GM18502 (cell line): ENCODE data around the gene FBF1.

Experiments used
- ATAC-seq: cut with Tn5 transposase; IDR thresholded peaks from one replicate; pipeline ENCODE4 v1.9.1; 2021; ENCODE audit warnings: mild to moderate bottlenecking; ENCODE audit not compliant: unreplicated experiment, poor library complexity

The FBF1 gene

DNA sequence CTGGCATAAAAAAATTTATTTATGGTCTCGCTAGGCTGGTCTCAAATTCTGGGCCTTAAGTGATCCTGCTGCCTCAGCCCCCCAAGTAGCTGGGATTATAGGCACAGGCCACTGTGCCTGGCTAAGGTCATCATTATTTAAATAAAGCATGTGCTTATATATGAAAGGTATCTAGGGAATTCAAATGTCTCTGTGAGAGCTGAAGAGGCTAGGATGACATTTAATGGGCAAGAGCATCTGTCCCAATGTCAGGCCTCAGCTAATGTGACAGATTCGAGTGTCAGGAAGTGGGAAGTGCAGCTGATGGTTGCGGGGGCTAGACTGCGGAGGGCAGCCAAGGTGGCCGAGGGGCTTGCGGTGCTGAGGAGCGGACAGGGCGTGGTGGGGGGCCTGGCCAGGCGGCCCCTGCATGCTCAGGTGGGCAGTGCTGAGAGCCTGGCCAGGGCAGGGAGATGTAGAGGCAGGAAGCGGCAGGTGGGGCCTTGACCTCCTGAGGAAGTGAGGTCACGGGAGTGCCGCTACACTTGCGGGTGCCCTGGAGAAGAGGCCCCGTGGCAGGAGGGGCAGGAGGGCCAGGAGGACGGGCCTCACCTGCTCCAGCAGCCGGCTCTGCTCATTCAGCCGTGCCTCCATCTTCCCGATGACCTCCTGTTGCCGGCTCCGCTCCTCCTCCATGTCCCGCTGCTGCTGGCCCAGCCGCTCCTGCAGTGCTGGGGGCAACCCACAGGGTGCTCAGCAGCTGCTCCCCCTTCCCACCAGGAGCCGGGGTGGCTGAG lies 23.5 kb downstream of the FBF1 start:
- no peak for ATAC-seq

- ATAC-seq, result no peak
These were observed 25.6 kb downstream of the FBF1 start for GRCh38 chr17:75915268-75915667.

- no peak for ATAC-seq
These were observed 26.1 kb downstream of the FBF1 start for GRCh38 chr17:75914643-75915267.

- ATAC-seq, result no peak
These were observed 27.2 kb downstream of the FBF1 start for GRCh38 chr17:75913537-75914210.

DNA sequence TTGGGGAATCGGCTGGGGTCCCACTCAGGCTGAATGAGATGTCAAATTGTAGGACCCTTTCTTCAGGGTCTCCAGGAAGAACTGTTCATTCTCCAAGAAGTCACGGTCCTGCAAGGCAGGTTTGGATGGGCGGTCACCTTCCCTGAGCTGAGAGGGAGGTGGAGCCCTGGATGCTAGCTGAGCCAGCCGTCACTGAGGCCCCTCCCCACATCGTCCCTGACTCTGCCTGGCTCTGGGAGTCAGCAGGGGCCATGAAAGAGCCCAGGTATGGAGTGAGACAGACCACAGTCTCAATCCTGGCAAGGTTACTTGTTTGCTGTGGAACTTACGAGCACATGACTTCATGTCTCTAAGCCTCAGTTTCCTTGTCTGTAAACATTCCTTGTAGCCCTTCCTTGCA lies 30.1 kb downstream of the FBF1 start:
- ATAC-seq, result no peak

DNA sequence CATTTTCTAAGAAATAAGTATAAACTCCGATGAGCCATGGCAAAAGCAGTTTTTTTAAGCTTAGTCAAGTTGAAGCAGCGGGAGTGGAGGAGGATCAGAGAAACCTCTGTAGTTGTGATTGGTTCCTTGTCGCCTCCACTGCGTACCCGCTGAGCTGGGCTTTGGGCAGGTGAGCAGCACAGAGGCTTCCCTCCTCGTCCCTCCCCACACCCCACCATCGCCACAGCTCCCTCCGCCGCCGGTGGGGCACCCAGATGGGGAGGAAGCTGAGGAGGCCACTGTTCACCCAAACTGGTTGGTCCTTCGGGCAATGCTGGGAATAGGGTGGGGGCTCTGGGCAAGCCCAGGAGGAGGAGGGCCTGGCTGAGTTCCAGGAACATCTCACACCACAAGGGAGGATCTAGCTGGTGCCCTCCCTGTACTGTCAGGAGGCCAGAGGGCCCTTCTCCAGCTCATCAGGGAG lies 31.0 kb downstream of the FBF1 start:
- ATAC-seq, result no peak

GRCh38 chr17:75909051-75909811 lies 31.6 kb downstream of the FBF1 start:
- ATAC-seq, result no peak

- ATAC-seq, result no peak
These were observed 32.6 kb downstream of the FBF1 start for GRCh38 chr17:75908201-75908600.

- no peak for ATAC-seq
These were observed 34.5 kb downstream of the FBF1 start for GRCh38 chr17:75906143-75906884.

GRCh38 chr17:75904749-75905521 lies 35.9 kb downstream of the FBF1 start, which contains the start of gene MRPL38:
Gene MRPL38, minus strand, starts transcription at chr17:75904884. Its CDS starts 9 bp downstream, at chr17:75904875.
- ATAC-seq, result peak; percentile 98

DNA sequence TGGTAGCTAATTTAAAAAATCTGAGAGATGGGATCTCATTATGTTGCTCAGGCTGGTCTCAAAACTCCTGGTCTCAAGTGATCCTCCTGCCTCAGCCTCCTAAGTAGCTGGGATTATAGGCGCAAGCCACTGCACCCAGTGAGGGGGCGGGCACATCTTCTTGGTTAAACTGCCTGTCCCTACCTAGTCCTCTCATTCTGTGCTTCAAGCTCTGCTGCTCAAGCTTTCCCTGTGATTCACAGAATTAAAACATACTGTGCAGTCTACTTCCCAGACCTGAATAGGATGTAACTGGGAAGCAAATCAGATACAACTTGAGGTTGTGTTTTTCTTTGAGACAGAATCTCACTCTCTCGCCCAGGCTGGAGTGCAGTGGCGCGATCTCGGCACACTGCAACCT lies 38.4 kb downstream of the FBF1 start:
- no peak for ATAC-seq

DNA sequence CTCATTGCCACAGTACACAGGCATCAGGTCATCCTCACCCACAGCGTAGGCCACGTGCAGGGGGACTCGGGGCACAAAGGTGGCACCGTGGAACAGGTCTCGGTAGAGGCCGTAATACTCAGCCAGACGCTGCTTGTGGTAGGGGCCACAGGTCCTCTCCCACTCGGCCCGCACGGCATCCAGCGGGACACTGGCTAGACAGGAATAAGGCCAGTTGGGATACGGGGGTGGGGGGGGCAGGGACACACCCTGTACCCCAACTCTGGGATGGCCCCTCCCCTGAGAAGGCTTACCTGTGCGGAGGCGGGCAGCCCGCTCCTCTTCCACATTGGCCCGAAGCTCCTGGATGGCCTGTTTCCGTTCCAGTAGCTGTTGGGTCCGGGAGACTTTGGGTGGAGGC lies 39.1 kb downstream of the FBF1 start:
- ATAC-seq, result no peak

- ATAC-seq, result no peak
These were observed 39.9 kb downstream of the FBF1 start for GRCh38 chr17:75900691-75901533.

GRCh38 chr17:75899767-75900468 lies 40.9 kb downstream of the FBF1 start:
- ATAC-seq, result no peak

GRCh38 chr17:75899353-75899752 lies 41.5 kb downstream of the FBF1 start:
- no peak for ATAC-seq

GRCh38 chr17:75898791-75899190 lies 42.1 kb downstream of the FBF1 start:
- ATAC-seq, result no peak

- no peak for ATAC-seq
These were observed 42.8 kb downstream of the FBF1 start for GRCh38 chr17:75898065-75898464.
